ENCODE measurements around the gene NYAP1. TPM values are rescaled to one million over a fixed set of nuclear protein-coding genes. Genes with fewer than 3 reads are reported as not detected.
A peak's percentile ranks its signal among the peaks of the same experiment; 100 is the strongest.

Gene NYAP1
- total and polyA plus RNA-seq, 2 of the 8 experiments (the other 6 are each of a cell fraction or from before 2014, with no cell fraction given) = 1.9 to 4.6 TPM

DNA sequence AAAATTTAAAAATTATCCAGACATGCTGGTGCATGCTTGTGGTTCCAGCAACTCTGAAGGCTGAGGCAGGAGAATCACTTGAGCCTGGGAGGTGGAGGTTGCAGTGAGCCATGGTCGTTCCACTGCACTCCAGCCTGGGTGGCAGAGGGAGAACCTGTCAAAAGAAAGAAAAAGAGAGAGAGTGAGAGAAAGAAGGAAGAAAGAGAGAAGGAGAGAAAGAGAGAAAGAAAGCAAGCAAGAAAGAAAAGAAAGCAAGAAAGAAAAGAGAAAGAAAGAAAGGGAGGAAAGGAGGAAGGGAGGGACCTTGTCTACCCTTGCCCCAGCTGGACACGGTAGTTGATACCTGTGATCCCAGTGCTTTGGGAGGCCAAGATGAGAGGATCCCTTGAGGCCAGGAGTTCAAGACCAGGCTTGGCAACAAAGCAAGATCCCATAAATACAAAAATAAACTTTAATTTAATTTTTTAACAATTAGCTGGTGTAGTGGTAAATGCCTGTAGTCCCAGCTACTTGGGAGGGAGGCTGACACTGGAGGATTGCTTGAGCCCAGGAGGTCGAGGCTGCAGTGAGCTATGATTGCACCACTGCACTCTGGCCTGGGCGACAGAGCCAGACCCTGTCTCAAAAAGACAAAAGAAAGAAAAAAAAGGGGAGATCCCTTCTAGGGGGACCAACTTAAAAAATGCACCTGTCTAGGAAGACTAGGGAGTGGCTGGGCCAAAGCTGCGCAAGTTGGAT is 9.2 kb downstream of the NYAP1 start:
- Histone ChIP-seq H3K56ac (replicated peaks; ENCODE audit: insufficient read length, low read depth, low read length) (no peak overlapping the region), H3K27me3 (replicated peaks in 1 of 4; ENCODE audit: control insufficient read depth in 3 of 4, extremely low read depth in 1 of 4, insufficient read depth in 3 of 4, low read length in 3 of 4) (peaks cover 0 to 4% (median 2%) of the 10 kb centered on the region in 4 experiments; a peak in 5 of 7 replicates), H2BK12ac (ENCODE audit: low read depth, low read length) (no peak overlapping the region), H3K4me2 (ENCODE audit: insufficient read depth in 1 of 2, low read depth in 2 of 2, low read length in 2 of 2) (peak overlapping the region; percentile 77 to 79), H3K27ac (ENCODE audit: low read depth, low read length) (no peak overlapping the region), H2BK120ac (replicated peaks; ENCODE audit: low read depth, low read length) (no peak overlapping the region), H3K14ac (ENCODE audit: insufficient read length) (no peak overlapping the region), H3K79me1 (ENCODE audit: low read depth, low read length) (no peaks in the 10 kb centered on the region), H4K20me1 (replicated peaks in 1 of 2; ENCODE audit: control insufficient read depth in 1 of 2, insufficient read depth in 2 of 2, low read length in 2 of 2) (peaks cover 0 to 7% of the 10 kb centered on the region in 2 experiments), H3K9ac (replicated peaks in 1 of 4; ENCODE audit: extremely low read depth in 1 of 4, low read depth in 3 of 4, low read length in 3 of 4) (no peak overlapping the region), H3K18ac (ENCODE audit: extremely low read depth, low read length) (no peak overlapping the region; the same call in 1 of the 2 replicates), H3K79me2 (ENCODE audit: control insufficient read depth in 1 of 2, insufficient read depth in 2 of 2, low read length in 2 of 2) (no peaks in the 10 kb centered on the region), H2AK5ac (ENCODE audit: low read depth, low read length) (0 out of 2 replicates have a peak overlapping the region, but pooled peaks have one; percentile 39), H3K4me1 (replicated peaks in 1 of 4; ENCODE audit: control insufficient read depth in 3 of 4, insufficient read depth in 4 of 4, low read length in 3 of 4) (peaks cover 2 to 16% (median 11%) of the 10 kb centered on the region in 4 experiments), H2BK5ac (ENCODE audit: low read depth, low read length) (no peak overlapping the region), H3K36me3 (ENCODE audit: control insufficient read depth in 2 of 4, insufficient read depth in 4 of 4, low read length in 3 of 4) (peaks cover 0 to 9% (median 0%) of the 10 kb centered on the region in 4 experiments; a peak in 2 of 8 replicates), H2BK15ac (ENCODE audit: low read length) (peak overlapping the region; percentile 81; the same call in 1 of the 2 replicates), H3K23ac (ENCODE audit: insufficient read length) (no peak overlapping the region), H2AFZ (ENCODE audit: low read length) (no peak overlapping the region), H3K9me3 (ENCODE audit: insufficient read depth in 2 of 2, low read depth in 1 of 2, low read length in 1 of 2) (no peaks in the 10 kb centered on the region), H4K91ac (replicated peaks; ENCODE audit: insufficient read length, low read length) (no peak overlapping the region), H4K8ac (ENCODE audit: extremely low read depth, insufficient read depth, low read length) (no peak overlapping the region), H2BK20ac (ENCODE audit: low read length) (no peak overlapping the region), H4K5ac (ENCODE audit: insufficient read length, low read depth, low read length) (no peak overlapping the region), H3K4me3 (ENCODE audit: extremely low read depth in 1 of 4, insufficient read depth in 2 of 4, low read depth in 3 of 4, low read length in 4 of 4) (peak overlapping the region; percentile 14 to 68 (median 30); a peak in 6 of 8 replicates), H3K23me2 (ENCODE audit: low read depth, low read length) (peaks cover 7% of the 10 kb centered on the region; the same call in 1 of the 2 replicates), H3K4ac (replicated peaks; ENCODE audit: insufficient read length, low read depth, low read length) (no peak overlapping the region)
- no peak for DNase-seq (ENCODE audit: low read depth in 1 of 2, low spot score in 2 of 2)
- TF ChIP-seq RXRA (IDR thresholded peaks at IDR 0.05; ENCODE audit: insufficient read depth, low read depth, low read length) (no peak), SAP30 (IDR thresholded peaks at IDR 0.05; ENCODE audit: insufficient read depth, insufficient replicate concordance, low read length) (no peak), KDM1A (IDR thresholded peaks at IDR 0.05; ENCODE audit: borderline replicate concordance, low read length) (0 out of 2 replicates have a peak, but pooled peaks have one; percentile 31), BCL11A (IDR thresholded peaks at IDR 0.05; ENCODE audit: low read depth in 2 of 2, low read length in 2 of 2) (no peak)
- FAIRE-seq = no peak
- 71% methylated on average over 5 of the region's 5 CpGs; no CpG with 5 or more reads in 1 of the 2 experiments for WGBS, 2 experiments (ENCODE audit: extremely low coverage in 1 of 2, insufficient coverage in 1 of 2, insufficient read length in 1 of 2, insufficient replicate concordance in 2 of 2, low coverage in 1 of 2, low lambda C conversion rate in 2 of 2, missing lambda C conversion rate in 1 of 2)
- POLR2A ChIA-PET (ENCODE audit: partially characterized antibody) = interaction anchor here (0.6 to 1.8 kb wide), 7 partner anchors 10 to 403 kb away, joined by 3 to 7 read pairs (median 4); partner anchors contain the start of genes ACHE, AGFG2, NYAP1 and PPP1R35
- CTCF ChIA-PET (ENCODE audit: partially characterized antibody) = interaction anchor here (1.1 to 3.7 kb wide), 7 partner anchors 9 to 74 kb away, joined by 3 to 17 read pairs (median 7); partner anchors contain the start of gene NYAP1

Measured in H1 (cell line).